Measurements from ENCODE around the gene DNASE1.
A peak's percentile ranks its signal among the peaks of the same experiment; 100 is the strongest.

DNASE1 gene

GRCh38 chr16:3659251-3659650 is 4.8 kb downstream of the DNASE1 start:
- TF ChIP-seq, protein P1, sequence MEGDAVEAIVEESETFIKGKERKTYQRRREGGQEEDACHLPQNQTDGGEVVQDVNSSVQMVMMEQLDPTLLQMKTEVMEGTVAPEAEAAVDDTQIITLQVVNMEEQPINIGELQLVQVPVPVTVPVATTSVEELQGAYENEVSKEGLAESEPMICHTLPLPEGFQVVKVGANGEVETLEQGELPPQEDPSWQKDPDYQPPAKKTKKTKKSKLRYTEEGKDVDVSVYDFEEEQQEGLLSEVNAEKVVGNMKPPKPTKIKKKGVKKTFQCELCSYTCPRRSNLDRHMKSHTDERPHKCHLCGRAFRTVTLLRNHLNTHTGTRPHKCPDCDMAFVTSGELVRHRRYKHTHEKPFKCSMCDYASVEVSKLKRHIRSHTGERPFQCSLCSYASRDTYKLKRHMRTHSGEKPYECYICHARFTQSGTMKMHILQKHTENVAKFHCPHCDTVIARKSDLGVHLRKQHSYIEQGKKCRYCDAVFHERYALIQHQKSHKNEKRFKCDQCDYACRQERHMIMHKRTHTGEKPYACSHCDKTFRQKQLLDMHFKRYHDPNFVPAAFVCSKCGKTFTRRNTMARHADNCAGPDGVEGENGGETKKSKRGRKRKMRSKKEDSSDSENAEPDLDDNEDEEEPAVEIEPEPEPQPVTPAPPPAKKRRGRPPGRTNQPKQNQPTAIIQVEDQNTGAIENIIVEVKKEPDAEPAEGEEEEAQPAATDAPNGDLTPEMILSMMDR (IDR thresholded peaks at IDR 0.05; ENCODE audit: insufficient read depth, low read depth, low read length, missing control alignments) = no peak
- no peak overlapping the region for H3K4me3 ChIP-seq (ENCODE audit: low read depth, low read length)
- DNase-seq (ENCODE audit: low read depth) = no peak

DNA sequence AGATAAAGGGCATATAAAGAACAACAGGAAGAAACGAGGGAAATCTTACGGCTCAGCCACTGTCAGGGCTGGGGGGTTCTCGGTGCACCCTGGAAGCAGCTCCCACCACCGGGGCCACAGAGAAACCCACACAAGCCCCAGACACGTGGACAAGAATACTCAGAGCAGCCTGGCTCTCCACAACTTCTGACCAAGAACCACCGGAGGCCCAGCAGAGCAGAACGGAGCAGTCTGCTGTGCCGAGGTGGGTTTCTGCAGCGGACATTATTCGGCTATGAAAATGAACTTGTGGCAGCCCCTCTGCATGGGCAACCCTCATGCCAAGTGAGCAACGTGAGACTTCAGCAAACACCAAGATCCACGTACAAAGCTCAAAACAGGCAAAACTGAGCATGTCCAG is 6.8 kb downstream of the DNASE1 start:
- TF ChIP-seq, protein P1 (IDR thresholded peaks at IDR 0.05; ENCODE audit: insufficient read depth, low read depth, low read length, missing control alignments) = no peak

DNA sequence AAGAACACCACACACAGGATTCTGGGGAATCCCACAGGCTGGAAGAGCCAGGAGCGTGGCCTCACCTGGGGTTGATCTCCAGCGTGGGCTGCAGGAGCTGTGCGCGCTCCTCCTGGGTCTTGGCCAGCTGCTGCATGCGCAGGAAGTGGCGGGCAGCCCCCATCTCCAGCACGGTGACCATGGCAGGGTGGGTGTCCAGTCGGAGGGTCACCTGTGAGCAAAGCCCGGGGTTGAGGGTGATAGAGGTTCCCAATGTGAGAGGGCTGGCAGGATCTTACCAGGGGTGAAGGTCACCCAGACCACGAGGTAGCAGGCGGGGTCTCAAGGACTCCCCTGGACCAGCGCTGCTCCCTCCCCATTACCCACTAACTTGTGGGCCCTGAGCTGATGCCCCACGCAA is 7.4 kb downstream of the DNASE1 start:
- H3K4me3 ChIP-seq (ENCODE audit: low read depth, low read length) = no peak overlapping the region
- DNase-seq (ENCODE audit: low read depth) = peak; percentile 0
- TF ChIP-seq, protein P1 (IDR thresholded peaks at IDR 0.05; ENCODE audit: insufficient read depth, low read depth, low read length, missing control alignments) = no peak

More for the DNA sequence above, 6.8 kb downstream of the DNASE1 start:
- DNase-seq (ENCODE audit: low read depth) = no peak
- no peak overlapping the region for H3K4me3 ChIP-seq (ENCODE audit: low read depth, low read length)

- peak; percentile 1 for DNase-seq (ENCODE audit: low read depth)
- no peak overlapping the region for H3K4me3 ChIP-seq (ENCODE audit: low read depth, low read length)
- TF ChIP-seq, protein P1 (IDR thresholded peaks at IDR 0.05; ENCODE audit: insufficient read depth, low read depth, low read length, missing control alignments) = no peak
Measured at GRCh38 chr16:3662601-3663000, 8.1 kb downstream of the DNASE1 start.

DNA sequence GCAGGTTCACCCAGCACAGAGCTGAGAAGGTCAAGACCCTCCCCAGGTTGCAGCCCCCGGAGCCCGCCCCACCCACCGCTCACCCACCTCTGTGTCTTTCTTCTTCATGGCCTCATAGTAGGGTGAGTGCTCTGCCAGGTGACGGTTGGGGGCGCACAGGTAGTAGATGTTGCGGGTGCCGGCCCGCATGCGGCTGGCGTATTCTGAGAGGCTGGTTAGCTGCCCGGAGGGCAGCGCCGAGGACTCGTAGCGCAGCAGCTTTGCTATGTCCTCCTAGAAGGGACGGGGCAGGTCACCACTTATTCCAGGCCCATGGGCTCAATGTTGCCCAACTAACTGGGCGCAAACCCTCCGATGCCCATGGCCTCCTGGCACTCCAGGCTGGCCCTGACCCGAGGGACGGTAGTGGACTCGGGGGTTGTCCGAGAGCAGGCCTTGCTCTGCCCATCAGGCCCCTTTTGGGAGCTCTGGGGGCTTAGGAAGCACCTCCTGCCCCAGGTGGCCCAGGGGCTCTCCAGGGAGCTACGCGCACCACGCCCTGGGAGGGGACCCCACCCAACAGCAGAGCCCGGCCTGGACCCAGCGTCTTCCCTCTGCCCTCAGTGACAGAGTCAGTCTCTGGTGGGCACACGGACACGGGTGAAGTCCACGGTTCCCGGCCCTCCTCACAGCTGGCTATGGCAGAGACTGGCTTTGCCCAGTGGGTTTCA is 9.9 kb downstream of the DNASE1 start:
- peak; percentile 0 for DNase-seq (ENCODE audit: low read depth)
- no peak overlapping the region for H3K4me3 ChIP-seq (ENCODE audit: low read depth, low read length)
- TF ChIP-seq, protein P1 (IDR thresholded peaks at IDR 0.05; ENCODE audit: insufficient read depth, low read depth, low read length, missing control alignments) = no peak

GRCh38 chr16:3665508-3665907 is 11.0 kb downstream of the DNASE1 start:
- no peak for DNase-seq (ENCODE audit: low read depth)
- TF ChIP-seq, protein P1 (IDR thresholded peaks at IDR 0.05; ENCODE audit: insufficient read depth, low read depth, low read length, missing control alignments) = no peak
- no peak overlapping the region for H3K4me3 ChIP-seq (ENCODE audit: low read depth, low read length)

GRCh38 chr16:3668626-3669025 is 14.1 kb downstream of the DNASE1 start:
- TF ChIP-seq, protein P1 (IDR thresholded peaks at IDR 0.05; ENCODE audit: insufficient read depth, low read depth, low read length, missing control alignments) = no peak
- DNase-seq (ENCODE audit: low read depth) = no peak

More at GRCh38 chr16:3668626-3669025, 14.1 kb downstream of the DNASE1 start:
- H3K4me3 ChIP-seq (ENCODE audit: low read depth, low read length) = no peak overlapping the region
